Activated CD4-positive, CD25-positive, alpha-beta regulatory T cell treated with anti-CD3 and anti-CD28 coated beads, Interleukin-2, amount 50 U/mL, for 16 hours (primary cell): ENCODE measurements around the gene AHRR.
"Not testable (repeated sequence)": the region's sequence is repeated elsewhere in the genome, so short reads cannot be mapped to it uniquely, and the experiment has no call there.

Source experiments
- DNase-seq: peaks from one replicate; pipeline ENCODE4 v3.0.0-alpha.2; 2020; ENCODE audit warnings: low read depth, low spot score

Gene AHRR

GRCh38 chr5:366541-367357 is 45.2 kb downstream of the AHRR start:
- no peak for DNase-seq

- no peak for DNase-seq
Measured at GRCh38 chr5:367358-368130, 46.0 kb downstream of the AHRR start.

DNA sequence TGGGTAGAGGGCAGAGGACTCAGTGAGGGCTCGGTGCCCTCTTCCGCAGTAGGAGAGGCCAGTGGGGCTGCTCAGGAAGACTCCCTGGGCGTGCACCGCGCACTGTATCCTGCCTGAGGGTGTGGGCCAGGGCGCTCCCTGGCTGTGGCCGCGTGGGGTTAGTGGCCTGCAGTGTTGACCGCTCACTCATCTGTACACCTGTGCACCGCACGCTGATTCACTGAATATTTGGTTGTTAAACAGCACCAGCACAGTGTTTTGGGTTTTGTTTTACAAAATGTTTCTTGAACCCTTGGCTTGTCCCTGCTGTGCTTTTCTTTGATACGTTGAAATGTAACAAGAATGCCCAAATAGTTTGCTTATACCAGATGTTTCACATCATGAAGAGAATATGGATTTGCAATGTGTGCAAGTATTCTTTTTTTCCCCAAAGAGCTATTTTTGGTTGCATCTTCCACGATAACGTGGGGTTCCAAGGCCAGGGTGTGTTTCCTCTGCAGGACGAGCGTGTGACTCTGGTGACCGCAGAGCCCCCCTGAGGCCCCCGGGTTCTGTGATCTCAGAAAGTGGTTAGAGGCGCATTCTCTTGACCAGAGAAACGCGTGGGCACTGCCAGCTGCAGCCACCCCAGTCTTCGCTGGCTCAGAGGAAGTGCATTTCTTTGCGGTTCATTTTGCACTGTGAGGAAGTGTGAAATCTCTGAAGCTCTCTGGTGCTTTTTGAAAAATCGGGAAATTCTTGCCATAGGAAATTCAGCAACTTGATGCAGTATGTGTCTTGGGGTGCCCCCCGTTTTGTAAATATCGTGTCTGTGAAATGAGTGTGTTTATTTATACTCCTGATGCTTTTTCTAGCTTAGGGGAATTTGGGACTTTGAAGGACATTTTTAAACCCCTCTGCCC is 46.9 kb downstream of the AHRR start:
- DNase-seq = no peak

GRCh38 chr5:369151-369868 is 47.8 kb downstream of the AHRR start:
- DNase-seq = no peak

GRCh38 chr5:369869-370236 is 48.3 kb downstream of the AHRR start:
- DNase-seq = not testable (repeated sequence)

DNA sequence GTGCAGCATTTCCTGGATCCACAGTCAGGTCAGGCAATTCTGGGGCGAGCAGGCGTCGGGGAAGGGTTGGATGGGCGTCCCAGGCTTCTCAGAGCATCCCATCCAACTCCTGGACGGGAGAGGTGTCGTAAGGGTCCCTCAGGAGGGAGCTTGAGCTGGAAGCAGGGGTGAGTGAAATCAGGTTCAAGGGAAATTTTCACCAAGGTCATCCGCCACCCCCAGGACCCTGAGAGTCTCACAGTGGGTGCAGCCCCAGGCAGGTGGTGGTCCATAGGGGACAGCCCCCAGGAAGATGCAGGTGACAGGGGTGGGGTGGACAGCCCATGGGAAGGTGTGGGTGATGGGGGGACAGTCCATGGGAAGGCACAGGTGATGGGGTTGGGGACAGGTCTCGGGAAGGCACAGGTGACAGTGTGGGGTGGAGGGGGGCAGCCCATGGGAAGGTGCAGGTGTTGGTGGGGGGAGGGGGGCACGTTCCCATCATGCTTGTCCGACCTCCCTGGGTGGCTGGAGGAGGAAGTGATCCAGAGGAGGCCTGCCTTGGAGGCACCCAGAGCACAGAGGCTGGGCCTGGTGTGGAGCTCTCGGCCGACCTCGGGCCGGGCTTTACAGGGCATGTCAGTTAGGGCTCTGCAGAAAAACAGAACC is 48.9 kb downstream of the AHRR start:
- no peak for DNase-seq

DNA sequence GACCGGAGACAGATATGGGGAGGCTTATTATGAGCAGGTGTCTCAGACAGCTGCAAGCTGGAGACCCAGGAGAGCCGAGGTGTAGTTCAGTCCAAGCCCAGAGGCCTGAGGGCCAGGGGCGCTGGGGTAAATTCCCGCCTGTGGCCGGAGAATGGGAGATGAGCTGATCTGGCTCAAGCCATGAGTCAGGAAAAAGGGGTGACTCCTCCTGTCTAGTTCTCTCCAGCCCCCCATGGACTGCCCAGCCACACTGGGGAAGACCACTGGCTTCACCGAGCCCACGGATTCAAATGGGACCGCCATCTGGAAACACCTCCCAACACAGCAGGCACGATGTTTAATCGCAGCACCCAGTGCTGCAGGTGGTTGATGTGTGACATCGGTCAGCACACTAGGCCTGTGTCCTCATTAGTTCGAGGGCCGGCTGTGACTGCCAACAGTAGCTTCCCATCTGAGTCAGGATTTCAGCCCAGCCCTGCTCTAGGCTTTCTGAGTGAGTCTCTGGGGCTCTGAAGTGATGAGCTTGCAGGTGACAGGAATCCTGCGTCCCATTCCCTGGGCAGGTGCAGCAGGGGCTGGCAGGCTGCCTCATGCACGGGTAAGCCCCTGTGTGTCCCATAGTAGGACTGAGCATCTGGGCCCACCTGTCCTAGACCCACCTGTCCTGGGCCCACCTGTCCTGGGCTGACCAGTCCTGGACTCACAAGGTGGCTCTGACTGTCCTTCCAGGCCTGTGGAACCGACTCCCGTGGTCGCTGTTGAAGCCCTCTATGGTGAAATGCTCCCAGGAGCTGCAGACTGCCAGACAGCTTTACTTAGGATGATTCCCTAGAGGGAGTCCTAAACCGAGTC is 49.7 kb downstream of the AHRR start:
- no peak for DNase-seq

DNA sequence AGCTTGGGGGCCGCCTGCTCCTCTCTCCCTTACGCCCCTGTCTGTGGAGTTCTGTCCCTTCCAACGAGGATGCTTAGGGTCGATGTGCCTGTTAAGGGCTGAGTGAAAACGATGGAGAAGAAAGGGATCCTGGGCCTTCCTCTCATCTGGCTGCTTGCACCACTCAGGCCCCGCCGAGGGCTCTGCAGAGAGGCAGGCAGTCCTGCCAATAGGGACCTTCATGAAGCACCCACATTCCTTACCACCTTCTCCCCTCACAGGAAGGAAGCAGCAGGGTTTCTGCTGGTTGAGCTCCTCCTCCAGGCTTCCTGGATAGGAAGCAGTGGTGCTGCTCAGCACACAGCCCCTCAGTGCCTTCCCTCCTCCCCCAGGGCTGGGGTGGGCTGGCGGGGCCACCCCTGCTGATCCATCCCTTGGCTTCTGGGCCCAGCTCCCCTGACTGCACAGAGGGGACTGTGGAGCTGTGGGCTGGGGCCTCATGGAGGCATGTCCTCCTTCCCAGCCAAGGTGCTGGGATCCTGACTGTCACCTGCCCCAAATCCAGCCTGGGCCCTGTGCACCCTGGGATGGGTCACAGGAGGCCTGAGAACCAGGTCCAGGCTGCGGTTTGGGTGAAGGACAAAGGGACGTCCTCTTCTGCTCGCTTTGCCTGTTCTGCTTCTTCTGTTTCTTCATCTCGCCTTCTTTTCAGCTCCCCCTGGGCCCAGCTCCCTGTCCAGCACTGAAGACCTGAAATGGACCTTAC is 50.5 kb downstream of the AHRR start:
- DNase-seq = no peak

DNA sequence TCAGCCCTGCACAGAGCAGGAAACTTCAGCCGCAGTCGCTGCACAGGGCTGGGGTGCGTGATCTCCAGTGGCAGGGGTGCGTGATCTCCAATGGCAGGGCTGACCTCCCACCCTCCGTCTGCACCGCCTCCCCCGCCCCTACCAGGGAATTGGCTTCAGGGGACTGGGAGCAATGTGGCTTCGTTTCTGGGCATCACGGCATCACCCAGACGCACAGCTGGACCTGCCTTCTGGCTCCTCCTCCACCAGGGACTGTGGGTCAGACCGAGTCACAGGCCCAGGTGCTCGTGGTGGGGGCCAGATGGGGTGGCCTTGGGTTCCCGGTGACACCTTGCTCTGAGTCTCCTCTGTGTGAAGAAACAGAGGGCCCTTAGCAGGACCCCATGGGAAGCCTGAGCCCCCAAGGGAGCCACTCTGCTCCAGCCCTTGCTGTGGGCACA is 51.1 kb downstream of the AHRR start:
- no peak for DNase-seq

DNA sequence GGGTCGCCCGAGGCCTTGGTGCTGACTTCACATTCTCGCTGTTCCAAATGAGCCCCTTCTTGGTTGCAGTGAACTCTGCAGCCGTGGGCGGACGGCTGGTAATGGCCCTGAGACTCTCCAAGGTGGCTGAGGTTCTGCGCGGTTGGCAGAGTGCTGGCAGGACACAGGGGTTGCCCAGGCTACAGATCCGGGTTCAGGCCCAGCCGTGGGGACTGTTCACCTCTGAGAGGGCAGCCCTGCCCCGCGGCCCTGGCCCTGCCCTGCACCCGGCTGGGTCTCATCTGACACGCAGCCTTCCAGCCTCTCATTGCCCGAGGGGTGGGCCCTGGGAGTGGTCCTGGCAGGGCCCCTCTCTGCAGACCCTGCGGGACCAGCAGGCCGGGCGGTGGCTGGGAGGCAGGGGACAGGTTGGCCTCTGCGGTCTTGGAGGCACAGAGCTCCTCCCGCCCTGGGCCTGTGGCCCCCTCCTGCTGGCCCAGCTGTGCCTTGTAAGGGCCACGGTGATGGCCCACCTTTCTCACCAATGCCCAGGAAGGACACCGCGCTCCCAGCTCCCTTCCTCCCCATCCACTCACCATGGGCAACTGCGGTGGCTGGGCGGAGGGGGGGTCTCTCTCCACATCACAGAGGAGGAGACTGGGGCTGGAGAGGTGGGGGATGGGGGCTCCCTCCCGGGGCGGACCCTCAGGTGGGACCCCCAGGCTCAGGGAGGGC is 51.6 kb downstream of the AHRR start:
- DNase-seq = no peak

- peak; percentile 54 for DNase-seq
Measured at GRCh38 chr5:373710-374602, 52.4 kb downstream of the AHRR start.

GRCh38 chr5:374631-375335 is 53.3 kb downstream of the AHRR start:
- DNase-seq = no peak

- DNase-seq = no peak
Measured at GRCh38 chr5:375336-375920, 53.9 kb downstream of the AHRR start.

GRCh38 chr5:375921-376798 is 54.6 kb downstream of the AHRR start:
- no peak for DNase-seq

DNA sequence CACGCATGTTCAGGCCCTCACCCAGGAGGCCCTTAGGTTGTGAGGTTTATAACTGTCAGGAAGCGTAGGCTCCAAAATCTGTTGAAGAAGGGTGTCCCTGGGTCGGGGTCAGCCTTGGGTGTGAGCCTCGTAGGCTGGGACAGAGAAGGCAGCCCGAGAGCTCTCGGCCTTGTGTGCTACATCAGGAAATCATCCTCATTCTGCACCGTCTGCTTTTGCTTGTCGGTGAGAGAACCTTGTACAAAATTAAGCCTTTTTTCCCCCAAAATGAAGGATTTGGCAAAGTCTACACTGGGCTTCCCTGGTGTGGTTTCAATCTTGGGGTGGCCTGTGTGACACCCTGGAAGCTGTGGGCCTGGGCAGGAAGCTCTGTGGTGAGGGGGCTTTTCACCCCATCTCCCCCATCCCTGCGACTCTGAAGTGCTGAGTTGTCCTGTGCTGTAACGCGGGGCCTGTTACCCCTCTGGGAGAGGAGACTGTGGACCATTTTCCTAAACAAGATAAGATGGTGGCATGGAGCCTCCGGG is 55.3 kb downstream of the AHRR start:
- DNase-seq = no peak
